Amniotic epithelial cell (primary cell): ENCODE measurements around the gene USP15.
"Not testable (repeated sequence)": the region's sequence is repeated elsewhere in the genome, so short reads cannot be mapped to it uniquely, and the experiment has no call there.

Experiments used
- DNase-seq: peaks from one replicate; pipeline ENCODE4 v3.0.0-alpha.2; 2010; ENCODE audit warnings: low read depth

Gene USP15

GRCh38 chr12:62458626-62459025, 198.4 kb downstream of the USP15 start:
- peak; percentile 94 for DNase-seq

GRCh38 chr12:62459976-62460375, 199.8 kb downstream of the USP15 start:
- no peak for DNase-seq

- not testable (repeated sequence) for DNase-seq
These were observed 201.1 kb downstream of the USP15 start for GRCh38 chr12:62461171-62461837.

DNA sequence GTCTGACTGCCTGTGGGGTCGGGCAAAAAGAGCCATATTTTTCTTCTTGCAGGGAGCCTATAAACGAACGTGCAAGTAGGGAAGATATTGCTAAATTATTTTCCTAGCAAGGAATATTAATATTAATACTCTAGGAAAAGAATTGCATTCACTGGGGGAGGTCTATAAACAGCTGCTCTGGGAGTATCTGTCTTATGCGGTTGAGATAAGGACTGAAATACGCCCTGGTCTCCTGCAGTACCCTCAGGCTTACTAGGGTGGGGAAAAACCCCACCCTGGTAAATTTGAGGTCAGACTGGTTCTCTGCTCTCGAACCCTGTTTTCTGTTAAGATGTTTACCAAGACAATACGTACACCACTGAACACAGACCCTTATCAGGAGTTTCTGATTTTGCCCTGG, 203.0 kb downstream of the USP15 start:
- not testable (repeated sequence) for DNase-seq
